Natural killer cell (primary cell): Measurements from ENCODE around the gene TOGARAM1. TPM values are rescaled to one million over a fixed set of nuclear protein-coding genes. Genes with fewer than 3 reads are reported as not detected.

Experiments used
- ATAC-seq, 3 donors: fragments of 150-1000 bp in 2 of 3; fragments of 200-7000 bp in 1 of 3; cut with Tn5 transposase; 1 replicate in 1 of 3; 2 replicates in 2 of 3; pipeline ENCODE4 v1.10.0; 2021; ENCODE audit warnings: mild to moderate bottlenecking in 2 of 3, moderate library complexity in 2 of 3
- DNase-seq, 2 donors: peaks; one replicate each; pipeline versions ENCODE4 v3.0.0 to v3.0.0-alpha.2; 2013 to 2021; ENCODE audit warnings: mixed read lengths in 1 of 2
- H3K27ac ChIP-seq: one replicate; pipeline ENCODE4 v1.5.1; 2013; ENCODE audit warnings: mild to moderate bottlenecking, low read length
- H3K27me3 ChIP-seq: one replicate; pipeline ENCODE4 v1.6.1; 2013; ENCODE audit warnings: low read length; ENCODE audit not compliant: control insufficient read depth, insufficient read depth
- H3K36me3 ChIP-seq: one replicate; pipeline ENCODE4 v1.6.1; 2013; ENCODE audit warnings: low read length; ENCODE audit not compliant: control insufficient read depth, insufficient read depth
- H3K4me1 ChIP-seq: one replicate; pipeline ENCODE4 v1.6.1; 2013; ENCODE audit warnings: low read length; ENCODE audit not compliant: control insufficient read depth, insufficient read depth
- H3K4me3 ChIP-seq: one replicate; pipeline ENCODE4 v1.5.1; 2013; ENCODE audit warnings: low read length
- H3K9me3 ChIP-seq: one replicate; pipeline ENCODE4 v1.6.1; 2013; ENCODE audit warnings: low read length; ENCODE audit not compliant: control insufficient read depth, insufficient read depth
- H3K27ac Mint-ChIP-seq, 2 donors: one replicate each; pipeline ENCODE4 v1.8.0; 2022; ENCODE audit warnings: mild to moderate bottlenecking in 2 of 2, mixed read lengths in 2 of 2, moderate library complexity in 1 of 2
- H3K27me3 Mint-ChIP-seq, 2 donors: one replicate each; pipeline ENCODE4 v1.8.0; 2022; ENCODE audit warnings: low read depth in 2 of 2, mixed read lengths in 2 of 2
- H3K36me3 Mint-ChIP-seq: one replicate; pipeline ENCODE4 v1.8.0; 2022; ENCODE audit warnings: mixed read lengths
- H3K4me1 Mint-ChIP-seq, 2 donors: one replicate each; pipeline ENCODE4 v1.8.0; 2022; ENCODE audit warnings: mixed read lengths in 2 of 2
- H3K4me3 Mint-ChIP-seq: one replicate; pipeline ENCODE4 v1.8.0; 2022; ENCODE audit warnings: mild to moderate bottlenecking, moderate library complexity, mixed read lengths
- H3K9me3 Mint-ChIP-seq, 2 donors: one replicate each; pipeline ENCODE4 v1.8.0; 2022; ENCODE audit warnings: mixed read lengths in 2 of 2
- CTCF ChIP-seq: fragments of 200-600 bp; IDR thresholded peaks from one replicate; pipeline ENCODE4 v1.8.0; 2022; ENCODE audit warnings: antibody characterized with exemption
- WGBS: methylation state at CpG from one replicate; pipeline ENCODE4 v1.1.7; 2013; ENCODE audit warnings: missing lambda C conversion rate; ENCODE audit not compliant: insufficient coverage; 5-methylcytosine and 5-hydroxymethylcytosine counted together
- intact Hi-C: fragments of 100-400 bp; cut with micrococcal nuclease; formaldehyde crosslinking; loops from one replicate; pipeline ENCODE4 v1.14.2; 2022
- total RNA-seq, 4 donors: library from RNA; stranded (reverse); fragments of 120-200 nt in 1 of 4; gene quantifications; one replicate each; pipeline versions ENCODE4 v1.2.3 to v1.2.4, GENCODE V29; 2013 to 2022

The TOGARAM1 gene
- total RNA-seq, 3 donors from 2014 or later (not counting 1 experiment from before 2014, with no cell fraction given), result 17.4 to 21.4 (median 19.6) TPM

GRCh38 chr14:44995770-44996294 is 33.8 kb downstream of the TOGARAM1 start:
- H3K27me3 Mint-ChIP-seq, result no peaks in the 10 kb centered on the region
- H3K4me1 Mint-ChIP-seq, result peaks cover 5 to 10% of the 10 kb centered on the region in 2 donors
- no peaks in the 10 kb centered on the region for H3K9me3 ChIP-seq
- H3K4me3 ChIP-seq, result no peak overlapping the region
- no peak for DNase-seq
- no peak for ATAC-seq
- H3K36me3 Mint-ChIP-seq, result peaks cover 19% of the 10 kb centered on the region
- no peaks in the 10 kb centered on the region for H3K4me1 ChIP-seq
- H3K27ac Mint-ChIP-seq, result no peak overlapping the region
- 100% methylated on average over 2 of the region's 4 CpGs for WGBS
- H3K27ac ChIP-seq, result no peak overlapping the region
- no peak for TF ChIP-seq CTCF
- no peaks in the 10 kb centered on the region for H3K9me3 Mint-ChIP-seq
- H3K36me3 ChIP-seq, result peaks cover 8% of the 10 kb centered on the region
- no peaks in the 10 kb centered on the region for H3K27me3 ChIP-seq
- no peak overlapping the region for H3K4me3 Mint-ChIP-seq
- intact Hi-C loops, result no loop called here

- Histone ChIP-seq H3K9me3 (no peaks in the 10 kb centered on the region), H3K36me3 (peaks cover under 1% of the 10 kb centered on the region), H3K27me3 (no peaks in the 10 kb centered on the region), H3K4me3 (no peak overlapping the region), H3K4me1 (no peaks in the 10 kb centered on the region), H3K27ac (no peak overlapping the region)
- DNase-seq (no peak), ATAC-seq (no peak)
- H3K27ac Mint-ChIP-seq, result no peak overlapping the region
- whole genome bisulfite sequencing, result 94% methylated on average over 2 of the region's 2 CpGs
- no peaks in the 10 kb centered on the region for H3K4me1 Mint-ChIP-seq
- peaks cover 7% of the 10 kb centered on the region for H3K36me3 Mint-ChIP-seq
- no peaks in the 10 kb centered on the region for H3K27me3 Mint-ChIP-seq
- TF ChIP-seq CTCF, result no peak
- intact Hi-C loops, result no loop called here
- H3K9me3 Mint-ChIP-seq, result no peaks in the 10 kb centered on the region
- no peak overlapping the region for H3K4me3 Mint-ChIP-seq
Observed at GRCh38 chr14:45003924-45004323, 41.9 kb downstream of the TOGARAM1 start.

GRCh38 chr14:45015133-45015532 is 53.1 kb downstream of the TOGARAM1 start:
- 98% methylated on average over 3 of the region's 3 CpGs for WGBS
- intact Hi-C loops, result no loop called here
- peaks cover 17% of the 10 kb centered on the region for H3K36me3 ChIP-seq
- H3K4me1 ChIP-seq, result no peaks in the 10 kb centered on the region
- H3K4me3 Mint-ChIP-seq, result no peak overlapping the region
- no peak overlapping the region for H3K4me3 ChIP-seq
- H3K27me3 Mint-ChIP-seq, result no peaks in the 10 kb centered on the region
- ATAC-seq (no peak), DNase-seq (no peak)
- no peaks in the 10 kb centered on the region for H3K9me3 ChIP-seq
- TF ChIP-seq CTCF, result no peak
- no peak overlapping the region for H3K27ac Mint-ChIP-seq
- peaks cover 10% of the 10 kb centered on the region for H3K36me3 Mint-ChIP-seq
- H3K4me1 Mint-ChIP-seq, result no peaks in the 10 kb centered on the region
- no peaks in the 10 kb centered on the region for H3K27me3 ChIP-seq
- H3K27ac ChIP-seq, result no peak overlapping the region
- no peaks in the 10 kb centered on the region for H3K9me3 Mint-ChIP-seq

- TF ChIP-seq CTCF, result no peak
- H3K4me3 ChIP-seq, result no peak overlapping the region
- Mint-ChIP-seq H3K9me3 (no peaks in the 10 kb centered on the region), H3K27ac (no peak overlapping the region), H3K4me1 (no peaks in the 10 kb centered on the region), H3K36me3 (no peaks in the 10 kb centered on the region), H3K27me3 (no peaks in the 10 kb centered on the region), H3K4me3 (no peak overlapping the region)
- DNase-seq, result no peak
- H3K36me3 ChIP-seq, result peaks cover 8% of the 10 kb centered on the region
- intact Hi-C loops, result no loop called here
- no peaks in the 10 kb centered on the region for H3K27me3 ChIP-seq
- WGBS, result 92% methylated on average over 2 of the region's 2 CpGs
- no peaks in the 10 kb centered on the region for H3K9me3 ChIP-seq
- ATAC-seq, result no peak
- H3K27ac ChIP-seq, result no peak overlapping the region
- H3K4me1 ChIP-seq, result no peaks in the 10 kb centered on the region
Observed at GRCh38 chr14:45028107-45028626, 66.2 kb downstream of the TOGARAM1 start.
